ENCODE measurements around the gene KXD1.

- TF ChIP-seq CTCF (IDR thresholded peaks at IDR 0.05): no peak
- TF ChIP-seq POLR2A (IDR thresholded peaks at IDR 0.05): no peak
Measured at GRCh38 chr19:18541992-18542940, 15.4 kb upstream of the KXD1 start.

All from uterus (tissue), 2 donors.